ENCODE results near the gene SYTL5. TPM values are rescaled to one million over a fixed set of nuclear protein-coding genes. Genes with fewer than 3 reads are reported as not detected.

SYTL5 gene
- total and polyA plus RNA-seq, 2 of the 4 experiments (the other 2 are of a cell fraction): 0.19 to 0.54 TPM

DNA sequence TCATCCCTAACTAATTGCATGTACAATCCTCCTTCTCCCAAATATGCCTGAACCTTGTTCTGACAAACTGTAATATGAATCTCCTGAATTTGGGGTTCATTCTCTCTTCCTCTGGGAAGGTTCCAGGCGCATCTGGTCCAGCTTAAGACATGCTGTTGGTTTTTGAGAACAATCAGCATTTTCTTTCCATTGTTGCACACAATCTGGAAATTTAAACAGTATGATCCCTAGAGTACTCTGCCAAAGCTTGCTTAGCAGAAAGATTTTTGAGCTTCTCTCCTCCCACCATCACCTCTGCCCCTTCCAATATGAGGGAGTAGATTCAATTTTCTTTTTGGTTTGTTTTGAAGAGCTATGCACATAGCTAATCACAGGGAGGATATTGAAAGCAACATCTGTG is 164.2 kb downstream of the SYTL5 start:
- in situ Hi-C loops (cut with MboI; ENCODE audit: low sequenced_read_pairs): loop anchor here (5.0 to 10.0 kb wide), 2 partner anchors 243 to 426 kb away; no protein-coding TSS in a partner anchor
- CTCF ChIA-PET: no interaction called here

More for the DNA sequence above, 164.2 kb downstream of the SYTL5 start:
- H2BK5ac ChIP-seq (ENCODE audit: low read depth, low read length, poor library complexity, severe bottlenecking): no peak overlapping the region
- no peak overlapping the region for H3K4me2 ChIP-seq (ENCODE audit: low read depth, low read length)
- H3K4me1 ChIP-seq (ENCODE audit: control insufficient read depth, insufficient read depth, low read length): no peaks in the 10 kb centered on the region
- H3K23ac ChIP-seq (ENCODE audit: low read depth, low read length): no peak overlapping the region
- H4K5ac ChIP-seq (ENCODE audit: low read depth, low read length): no peak overlapping the region
- no peak overlapping the region for H2AK9ac ChIP-seq (replicated peaks; ENCODE audit: low read depth, low read length, poor library complexity)
- no peak overlapping the region for H2AK5ac ChIP-seq (ENCODE audit: low read depth, low read length)
- TF ChIP-seq RCOR1 (IDR thresholded peaks at IDR 0.05; ENCODE audit: insufficient replicate concordance, low read length) (no peak), MXI1 (IDR thresholded peaks at IDR 0.05; ENCODE audit: borderline replicate concordance, low read depth, low read length) (no peak), RAD21 (IDR thresholded peaks at IDR 0.05; ENCODE audit: low read length) (no peak), CEBPB (IDR thresholded peaks at IDR 0.05; ENCODE audit: low read depth, low read length) (no peak), USF2 (IDR thresholded peaks at IDR 0.05; ENCODE audit: low read depth, low read length) (no peak), SMC3 (IDR thresholded peaks at IDR 0.05; ENCODE audit: low read depth, low read length) (no peak)
- no peak overlapping the region for H3K4ac ChIP-seq (ENCODE audit: low read depth, low read length)
- no peaks in the 10 kb centered on the region for H3K27me3 ChIP-seq (ENCODE audit: control insufficient read depth, insufficient read depth, low read length)
- H3K18ac ChIP-seq (ENCODE audit: low read depth, low read length): no peak overlapping the region
- H3K9ac ChIP-seq (ENCODE audit: low read depth, low read length): no peak overlapping the region
- no TSS peak for BruUV-seq (replicated peaks)
- H3K14ac ChIP-seq (replicated peaks; ENCODE audit: low read depth, low read length): no peak overlapping the region
- no peak overlapping the region for H2BK15ac ChIP-seq (ENCODE audit: low read depth, low read length)
- no peak overlapping the region for H2BK120ac ChIP-seq (ENCODE audit: low read depth, low read length)
- H4K20me1 ChIP-seq (ENCODE audit: insufficient read depth, low read length): no peaks in the 10 kb centered on the region
- H2BK20ac ChIP-seq (ENCODE audit: low read depth, low read length): no peak overlapping the region
- no CpG with 5 or more reads among the region's 1 CpG for WGBS, 2 experiments (ENCODE audit: extremely low coverage in 2 of 2, insufficient read length in 1 of 2)
- DNase-seq: no peak
- no peak overlapping the region for H2AFZ ChIP-seq (replicated peaks; ENCODE audit: low read length, poor library complexity)
- no peak overlapping the region for H4K8ac ChIP-seq (ENCODE audit: low read depth in 2 of 2, low read length in 2 of 2)
- no peaks in the 10 kb centered on the region for H3K9me1 ChIP-seq (ENCODE audit: insufficient read depth, low read length)
- no peak overlapping the region for H3K4me3 ChIP-seq (ENCODE audit: insufficient read depth, low read depth, low read length)
- H4K91ac ChIP-seq (ENCODE audit: insufficient read depth, low read depth, low read length): no peak overlapping the region
- no peak overlapping the region for H3K27ac ChIP-seq (ENCODE audit: insufficient read depth, low read length)
- H3K9me3 ChIP-seq (ENCODE audit: control insufficient read depth, insufficient read depth, low read length): no peaks in the 10 kb centered on the region
- no peaks in the 10 kb centered on the region for H3K36me3 ChIP-seq (ENCODE audit: control insufficient read depth, insufficient read depth, low read length)
- dilution Hi-C loops (cut with HindIII; ENCODE audit: low sequenced_read_pairs, unreplicated experiment) (no loop called here), intact Hi-C loops (cut with micrococcal nuclease) (loop anchor here (10.0 kb wide), 1 partner anchor 346 kb away; no protein-coding TSS in a partner anchor)
- no peaks in the 10 kb centered on the region for H3K79me1 ChIP-seq (ENCODE audit: low read depth in 1 of 2, low read length in 2 of 2)
- H3K56ac ChIP-seq (ENCODE audit: extremely low read depth, insufficient read depth, low read length): no peak overlapping the region
- ATAC-seq (ENCODE audit: low read depth): no peak
- POLR2A ChIA-PET (ENCODE audit: unreplicated experiment): no interaction called here

Measured in IMR-90 (cell line).